Regular cardiac myocyte (primary cell): Measurements from ENCODE around the gene RIMS3. TPM values are rescaled to one million over a fixed set of nuclear protein-coding genes. Genes with fewer than 3 reads are reported as not detected.

Experiments
- total RNA-seq: library from RNA; depleted of rRNA; stranded (reverse); fragments of >200 nt; gene quantifications from 2 replicates; pipeline ENCODE4 v1.2.3, GENCODE V29; 2014

RIMS3 gene
- total RNA-seq, result 0.38 and 0.85 TPM in 2 replicates

DNA sequence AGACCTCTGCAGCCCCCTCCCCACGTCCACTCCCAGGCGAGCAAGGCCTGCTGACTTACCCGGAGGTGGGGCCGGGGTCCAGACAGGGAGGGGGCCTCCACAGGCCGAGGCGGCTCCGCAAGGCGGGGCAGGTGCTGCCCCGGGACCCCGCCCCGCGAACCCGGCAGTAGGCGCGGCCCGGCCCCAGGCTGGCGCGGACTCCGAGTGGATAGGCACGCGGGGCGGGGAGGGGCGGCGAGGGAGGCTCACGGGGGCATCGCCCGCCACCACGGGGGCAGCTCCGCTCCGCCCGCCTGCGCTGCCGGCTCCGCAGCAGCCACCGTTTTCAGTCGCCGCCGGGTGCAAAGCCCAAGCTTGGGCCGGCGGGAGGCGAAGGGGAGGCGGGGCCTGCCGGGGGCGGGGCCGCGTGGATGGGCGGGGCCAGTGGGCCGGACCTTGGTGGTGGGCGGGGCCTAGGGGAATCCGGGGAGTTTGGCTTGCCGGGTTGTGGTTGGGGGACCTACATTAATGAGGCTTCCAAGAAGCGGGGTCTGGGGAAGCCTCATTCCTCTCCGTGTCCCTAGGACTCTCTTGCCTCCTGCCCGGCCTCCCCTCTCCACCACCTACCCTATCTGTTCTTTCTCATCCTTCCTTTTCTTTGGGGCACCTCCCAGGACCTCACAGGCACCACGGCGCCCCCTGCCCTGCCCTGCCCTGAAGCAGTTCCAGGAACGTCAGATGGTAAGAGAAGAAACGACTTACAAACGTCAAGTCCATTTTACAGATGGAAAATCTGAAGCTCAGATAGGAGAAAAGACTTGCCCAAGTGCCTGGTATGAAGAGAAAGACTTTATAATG, at the start of gene RIMS3:
TSS of gene RIMS3 (minus strand) at position 348 of the 837 bp plus-strand sequence. CDS start 23,757 bp downstream, outside the sequence.

DNA sequence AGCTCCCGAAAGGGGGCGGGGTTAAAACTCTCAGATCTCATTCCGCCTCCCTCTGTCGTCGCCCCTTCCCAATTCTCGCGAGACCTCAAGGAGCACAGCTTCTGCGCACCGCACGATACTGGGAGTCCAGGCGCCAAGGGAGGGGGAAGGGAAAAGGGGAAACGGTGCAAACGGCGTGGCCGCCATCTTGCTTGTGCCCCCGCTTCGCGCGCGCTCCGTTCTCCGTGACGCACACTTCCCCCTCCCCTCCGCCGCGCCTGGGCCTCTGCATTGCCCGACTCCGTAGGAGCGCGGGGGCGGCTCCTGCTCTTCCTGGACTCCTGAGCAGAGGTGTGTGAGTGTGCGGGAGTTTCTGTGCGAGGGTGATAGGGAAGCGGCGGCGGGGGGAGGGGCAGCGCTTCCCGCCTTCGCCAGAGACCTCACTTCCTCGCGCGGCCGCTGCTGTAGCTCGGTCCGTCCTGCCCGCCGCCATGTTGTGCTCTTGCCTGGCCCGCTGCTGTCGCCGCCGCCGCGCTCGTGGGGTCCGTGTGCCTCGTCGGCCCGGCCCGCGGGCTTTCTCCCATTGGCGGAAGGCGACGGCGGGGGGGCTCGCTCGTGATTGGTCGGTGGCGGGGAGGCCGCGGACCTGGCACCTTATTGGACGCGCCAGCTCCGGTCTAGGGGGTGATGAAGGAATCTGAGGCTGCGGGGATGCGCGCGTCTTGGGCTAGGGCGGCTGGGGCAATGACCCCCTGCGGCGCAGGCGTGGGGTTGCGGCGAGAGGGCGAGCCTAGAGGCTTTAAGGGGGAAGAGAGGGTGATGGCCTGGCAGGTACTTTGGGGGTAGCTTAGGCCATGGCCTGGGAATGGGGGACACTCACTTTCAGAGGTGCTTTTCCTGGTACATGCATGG, 26.3 kb upstream of the RIMS3 start, which contains the start of gene NFYC:
TSS of gene NFYC (plus strand) at position 167 of the 891 bp plus-strand sequence. CDS start 47,140 bp downstream, outside the sequence.

Other genes starting within 250 kb of the RIMS3 start
- gene ZFP69B, start 215.2 kb downstream of the RIMS3 start, total RNA-seq, result 2.8 and 4.2 TPM in 2 replicates
- gene ZFP69, start 188.4 kb downstream of the RIMS3 start, total RNA-seq, result 2.8 and 3.3 TPM in 2 replicates
- gene EXO5, start 156.9 kb downstream of the RIMS3 start, total RNA-seq, result 7.0 and 21.1 TPM in 2 replicates
- 3.8 and 3.9 TPM in 2 replicates for gene ZNF684, start 134.0 kb downstream of the RIMS3 start, total RNA-seq
- gene NFYC, start 26.0 kb upstream of the RIMS3 start, total RNA-seq, result 18.3 and 27.0 TPM in 2 replicates
- 0.19 and 0.28 TPM in 2 replicates for gene KCNQ4, start 118.1 kb upstream of the RIMS3 start, total RNA-seq
- gene CITED4, start 196.7 kb upstream of the RIMS3 start, total RNA-seq, result 1.9 and 2.3 TPM in 2 replicates